Spleen (tissue), 11 donors: ENCODE data around the gene BAIAP2L1. TPM values are rescaled to one million over a fixed set of nuclear protein-coding genes. Genes with fewer than 3 reads are reported as not detected.
A peak's percentile ranks its signal among the peaks of the same experiment; 100 is the strongest.

Experiments used
- DNase-seq: peaks from one replicate; pipeline ENCODE4 v3.0.0-alpha.2; 2020
- H3K27ac ChIP-seq, 8 donors: fragments of 200-600 bp; sonication (generic) in 7 of 8; 1 replicate in 4 of 8; 2 replicates in 4 of 8; pipeline versions ENCODE4 v1.5.0 to v1.8.0; 2016 to 2021; ENCODE audit warnings: inconsistent platforms in 4 of 8, mild to moderate bottlenecking in 4 of 8, moderate library complexity in 1 of 8
- H3K27me3 ChIP-seq, 7 donors: fragments of 200-600 bp; sonication (generic) in 6 of 7; replicated peaks in 1 of 7; 1 replicate in 4 of 7; 2 replicates in 3 of 7; pipeline versions ENCODE4 v1.5.0 to v1.8.0; 2016 to 2021; ENCODE audit warnings: inconsistent platforms in 3 of 7, mild to moderate bottlenecking in 1 of 7
- H3K36me3 ChIP-seq, 6 donors: fragments of 200-600 bp; sonication (generic) in 5 of 6; 1 replicate in 4 of 6; 2 replicates in 2 of 6; pipeline versions ENCODE4 v1.5.0 to v1.8.0; 2016 to 2021; ENCODE audit warnings: inconsistent platforms in 2 of 6
- H3K4me1 ChIP-seq, 6 donors: fragments of 200-600 bp; sonication (generic) in 5 of 6; 1 replicate in 3 of 6; 2 replicates in 3 of 6; pipeline versions ENCODE4 v1.5.0 to v1.8.0; 2016 to 2021; ENCODE audit warnings: inconsistent platforms in 3 of 6
- H3K4me3 ChIP-seq, 8 donors: fragments of 200-600 bp; sonication (generic) in 7 of 8; 1 replicate in 4 of 8; 2 replicates in 4 of 8; pipeline versions ENCODE4 v1.5.0 to v1.8.0; 2016 to 2021; ENCODE audit warnings: inconsistent platforms in 4 of 8, mild to moderate bottlenecking in 4 of 8, moderate library complexity in 2 of 8
- H3K9me3 ChIP-seq, 8 donors: fragments of 200-600 bp; sonication (generic) in 7 of 8; 1 replicate in 4 of 8; 2 replicates in 4 of 8; pipeline versions ENCODE4 v1.5.0 to v1.8.0; 2016 to 2021; ENCODE audit warnings: inconsistent platforms in 4 of 8
- POLR2A ChIP-seq, 3 donors: fragments of 450-650 bp; IDR thresholded peaks; one replicate each; pipeline ENCODE4 v1.5.1; 2017; ENCODE audit warnings: antibody characterized with exemption in 3 of 3, mild to moderate bottlenecking in 1 of 3
- POLR2AphosphoS5 ChIP-seq, 3 donors: sonication (generic); formaldehyde crosslinking; IDR thresholded peaks; one replicate each; pipeline ENCODE4 v1.5.1; 2017; ENCODE audit warnings: antibody characterized with exemption in 3 of 3
- WGBS, 5 donors: extraction: QIAGEN DNeasy Blood & Tissue Kit in 3 of 5; methylation state at CpG; one replicate each; pipeline versions ENCODE4 v1.1.5 to v1.1.7; 2013 to 2018; 5-methylcytosine and 5-hydroxymethylcytosine counted together
- intact Hi-C: fragments of 100-400 bp; cut with DNase I; formaldehyde crosslinking; loops from one replicate; pipeline ENCODE4 v1.15.0; 2023; ENCODE audit warnings: low total_unique reads
- polyA plus RNA-seq, 3 donors: library from polyadenylated mRNA; stranded (reverse); fragments of 200-250 nt; gene quantifications; one replicate each; pipeline ENCODE4 v1.2.1, GENCODE V29; 2013
- total RNA-seq, 7 donors: library from RNA; depleted of rRNA in 3 of 7; stranded (reverse); fragments of >200 nt in 3 of 7; fragmentation: NEBNext Ultra II Directional in 4 of 7; extraction: Animal tissue kit (Norgen Biotek cat#: 25700) in 4 of 7; gene quantifications; one replicate each; pipeline versions ENCODE4 v1.1.0 to v1.2.1, GENCODE V29; 2016 to 2021
- TF ChIP-seq, protein P1 (sequence below), 11 experiments: fragments of 200-600 bp in 7 of 11; fragments of 450-650 bp in 4 of 11; sonication (generic) in 4 of 11; IDR thresholded peaks in 8 of 11; conservative IDR thresholded peaks in 3 of 11; 1 replicate in 7 of 11; 2 replicates in 4 of 11; pipeline versions ENCODE4 v1.4.0 to v1.8.0; 2016 to 2021; ENCODE audit warnings: antibody characterized with exemption in 11 of 11, inconsistent platforms in 4 of 11, mild to moderate bottlenecking in 1 of 11
- donor health status: healthy with polysubstance abuse.
- donor health status: DM: no; HTN: no; CAD: no; lungs with moderate emphysema.
- donor health status: DM: no; HTN: no; CAD: no.
- donor health status: Bipolar disorder and iron deficiency.
- donor health status: healthy.
- donor health status: DM: no; HTN: no; CAD: no.
- donor health status: DM: yes; HTN: yes; CAD: no.

Gene BAIAP2L1
- total and polyA plus RNA-seq, 10 donors: 0.72 to 2.6 (median 1.5) TPM

- Histone ChIP-seq H3K4me3 (peak overlapping the region; percentile 60 to 94 (median 80)), H3K36me3 (peaks cover 0 to 41% (median 2%) of the 10 kb centered on the region in 6 donors), H3K4me1 (peaks cover 41 to 66% (median 56%) of the 10 kb centered on the region in 6 donors), H3K9me3 (no peaks in the 10 kb centered on the region), H3K27ac (peak overlapping the region; percentile 82 to 98 (median 94)), H3K27me3 (no peaks in the 10 kb centered on the region)
- intact Hi-C loops: no loop called here
- 0 to 7% (median 5%) methylated on average over 9 to 77 of the region's 77 CpGs for WGBS, 5 donors
- peak; percentile 95 for DNase-seq
- TF ChIP-seq POLR2AphosphoS5 (IDR thresholded peaks at IDR 0.05): no peak
- TF ChIP-seq POLR2A (IDR thresholded peaks at IDR 0.05): no peak
- TF ChIP-seq, protein P1, sequence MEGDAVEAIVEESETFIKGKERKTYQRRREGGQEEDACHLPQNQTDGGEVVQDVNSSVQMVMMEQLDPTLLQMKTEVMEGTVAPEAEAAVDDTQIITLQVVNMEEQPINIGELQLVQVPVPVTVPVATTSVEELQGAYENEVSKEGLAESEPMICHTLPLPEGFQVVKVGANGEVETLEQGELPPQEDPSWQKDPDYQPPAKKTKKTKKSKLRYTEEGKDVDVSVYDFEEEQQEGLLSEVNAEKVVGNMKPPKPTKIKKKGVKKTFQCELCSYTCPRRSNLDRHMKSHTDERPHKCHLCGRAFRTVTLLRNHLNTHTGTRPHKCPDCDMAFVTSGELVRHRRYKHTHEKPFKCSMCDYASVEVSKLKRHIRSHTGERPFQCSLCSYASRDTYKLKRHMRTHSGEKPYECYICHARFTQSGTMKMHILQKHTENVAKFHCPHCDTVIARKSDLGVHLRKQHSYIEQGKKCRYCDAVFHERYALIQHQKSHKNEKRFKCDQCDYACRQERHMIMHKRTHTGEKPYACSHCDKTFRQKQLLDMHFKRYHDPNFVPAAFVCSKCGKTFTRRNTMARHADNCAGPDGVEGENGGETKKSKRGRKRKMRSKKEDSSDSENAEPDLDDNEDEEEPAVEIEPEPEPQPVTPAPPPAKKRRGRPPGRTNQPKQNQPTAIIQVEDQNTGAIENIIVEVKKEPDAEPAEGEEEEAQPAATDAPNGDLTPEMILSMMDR (IDR thresholded peaks at IDR 0.05 in 8 of 11, conservative IDR thresholded peaks at IDR 0.05 in 3 of 11): no peak
These were observed 118.9 kb downstream of the BAIAP2L1 start for GRCh38 chr7:98281757-98282606.

- 0 to 1% (median 1%) methylated on average over 29 to 91 of the region's 92 CpGs for whole genome bisulfite sequencing, 5 donors
These were observed 119.8 kb downstream of the BAIAP2L1 start, which contains the start of gene BRI3 for GRCh38 chr7:98280791-98281756. Gene BRI3 (plus strand): TSS chr7:98281686. CDS start chr7:98281796, 110 bp downstream.

DNA sequence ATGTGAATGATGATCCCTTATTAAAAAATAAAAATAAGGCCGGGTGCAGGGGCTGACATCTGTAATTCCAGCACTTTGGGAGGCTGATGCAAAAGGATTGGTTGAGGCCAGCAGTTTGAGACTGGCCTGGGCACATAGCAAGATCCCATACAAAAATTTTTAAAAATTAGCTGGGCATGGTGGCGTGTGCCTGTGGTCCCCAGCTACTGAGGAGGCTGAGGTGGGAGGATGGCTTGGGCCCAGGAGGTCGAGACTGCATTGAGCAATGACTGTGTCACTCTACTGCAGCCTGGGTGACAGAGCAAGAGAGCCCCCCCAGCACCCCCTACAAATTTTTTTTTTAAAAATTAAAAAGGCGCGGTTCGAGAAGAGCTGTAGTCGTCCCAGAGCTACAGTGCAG, 120.6 kb downstream of the BAIAP2L1 start:
- no peaks in the 10 kb centered on the region for H3K27me3 ChIP-seq
- no peaks in the 10 kb centered on the region for H3K9me3 ChIP-seq
- H3K27ac ChIP-seq: peak overlapping the region in 7 of 8 donors; percentile 86 to 98 (median 93)
- H3K4me1 ChIP-seq: peaks cover 26 to 64% (median 39%) of the 10 kb centered on the region in 6 donors
- no peak for DNase-seq
- H3K36me3 ChIP-seq: peaks cover 0 to 24% (median 0%) of the 10 kb centered on the region in 6 donors
- TF ChIP-seq POLR2AphosphoS5 (IDR thresholded peaks at IDR 0.05): no peak
- TF ChIP-seq POLR2A (IDR thresholded peaks at IDR 0.05): no peak
- TF ChIP-seq, protein P1 (IDR thresholded peaks at IDR 0.05 in 8 of 11, conservative IDR thresholded peaks at IDR 0.05 in 3 of 11): no peak
- intact Hi-C loops: no loop called here
- H3K4me3 ChIP-seq: peak overlapping the region in 6 of 8 donors; percentile 59 to 94 (median 80)
- 58 to 66% (median 62%) methylated on average over 7 of the region's 7 CpGs for WGBS, 5 donors

More at GRCh38 chr7:98280791-98281756, 119.8 kb downstream of the BAIAP2L1 start, which contains the start of gene BRI3:
- Histone ChIP-seq H3K27me3 (no peaks in the 10 kb centered on the region), H3K36me3 (peaks cover 0 to 32% (median 0%) of the 10 kb centered on the region in 6 donors), H3K4me1 (peaks cover 34 to 66% (median 47%) of the 10 kb centered on the region in 6 donors), H3K9me3 (no peaks in the 10 kb centered on the region), H3K27ac (peak within 1 kb of the TSS; percentile 82 to 98 (median 94)), H3K4me3 (peak within 1 kb of the TSS; percentile 61 to 94 (median 80))
- TF ChIP-seq, protein P1 (IDR thresholded peaks at IDR 0.05 in 8 of 11, conservative IDR thresholded peaks at IDR 0.05 in 3 of 11): peak in 4 of 11 experiments; percentile 7 to 54 (median 28)
- TF ChIP-seq POLR2AphosphoS5 (IDR thresholded peaks at IDR 0.05) (peak; percentile 92 to 98 (median 94)), POLR2A (IDR thresholded peaks at IDR 0.05) (peak; percentile 15 to 92 (median 65))
- peak; percentile 97 for DNase-seq
- intact Hi-C loops: no loop called here
